ENCODE measurements around the gene RRAGD.

Gene RRAGD

GRCh38 chr6:89412071-89413005, at the start of gene RRAGD:
RRAGD (minus strand) TSS chr6:89412273; CDS start chr6:89411993, 280 bp downstream.
- no peak for DNase-seq (ENCODE audit: low read depth)
- H3K4me3 ChIP-seq (ENCODE audit: low read length): peak within 1 kb of the TSS; percentile 29
- no peak for TF ChIP-seq CTCF (conservative IDR thresholded peaks at IDR 0.05; ENCODE audit: low read length)

GRCh38 chr6:89460713-89461112, 48.6 kb upstream of the RRAGD start:
- no peak for TF ChIP-seq CTCF (conservative IDR thresholded peaks at IDR 0.05; ENCODE audit: low read length)
- H3K4me3 ChIP-seq (ENCODE audit: low read length): no peak overlapping the region
- no peak for DNase-seq (ENCODE audit: low read depth)

GRCh38 chr6:89459501-89459900, 47.4 kb upstream of the RRAGD start:
- no peak for TF ChIP-seq CTCF (conservative IDR thresholded peaks at IDR 0.05; ENCODE audit: low read length)
- DNase-seq (ENCODE audit: low read depth): no peak
- no peak overlapping the region for H3K4me3 ChIP-seq (ENCODE audit: low read length)

GRCh38 chr6:89458704-89459103, 46.6 kb upstream of the RRAGD start:
- DNase-seq (ENCODE audit: low read depth): no peak
- no peak for TF ChIP-seq CTCF (conservative IDR thresholded peaks at IDR 0.05; ENCODE audit: low read length)
- H3K4me3 ChIP-seq (ENCODE audit: low read length): no peak overlapping the region

GRCh38 chr6:89454300-89454699, 42.2 kb upstream of the RRAGD start:
- TF ChIP-seq CTCF (conservative IDR thresholded peaks at IDR 0.05; ENCODE audit: low read length): no peak
- no peak overlapping the region for H3K4me3 ChIP-seq (ENCODE audit: low read length)
- DNase-seq (ENCODE audit: low read depth): peak; percentile 2

GRCh38 chr6:89452281-89452680, 40.2 kb upstream of the RRAGD start:
- TF ChIP-seq CTCF (conservative IDR thresholded peaks at IDR 0.05; ENCODE audit: low read length): no peak
- H3K4me3 ChIP-seq (ENCODE audit: low read length): no peak overlapping the region
- no peak for DNase-seq (ENCODE audit: low read depth)

- DNase-seq (ENCODE audit: low read depth): no peak
- no peak overlapping the region for H3K4me3 ChIP-seq (ENCODE audit: low read length)
- no peak for TF ChIP-seq CTCF (conservative IDR thresholded peaks at IDR 0.05; ENCODE audit: low read length)
Measured at GRCh38 chr6:89449193-89449592, 37.1 kb upstream of the RRAGD start.

Data from AG10803 (cell line).